Trophoblast cell (in vitro differentiated cells and primary cell): ENCODE measurements around the gene RNF166.

Source experiments
- DNase-seq, 2 donors: peaks; one replicate each; pipeline ENCODE4 v3.0.0-alpha.2; 2016
- H2AFZ ChIP-seq: 2 replicates; pipeline ENCODE4 v1.6.1; 2013; ENCODE audit warnings: low read length, moderate library complexity, mild to moderate bottlenecking; ENCODE audit not compliant: insufficient read depth, poor library complexity
- H2AK5ac ChIP-seq: 2 replicates; pipeline ENCODE4 v1.6.1; 2013; ENCODE audit warnings: mild to moderate bottlenecking, low read length
- H2BK120ac ChIP-seq: 2 replicates; pipeline ENCODE4 v1.6.1; 2013; ENCODE audit warnings: low read length, mild to moderate bottlenecking, moderate library complexity; ENCODE audit not compliant: insufficient read depth, poor library complexity
- H2BK12ac ChIP-seq: 2 replicates; pipeline ENCODE4 v1.6.1; 2013; ENCODE audit warnings: mild to moderate bottlenecking, low read length, moderate library complexity
- H2BK5ac ChIP-seq: 2 replicates; pipeline ENCODE4 v1.6.1; 2013; ENCODE audit warnings: low read length, low read depth, moderate library complexity, mild to moderate bottlenecking; ENCODE audit not compliant: poor library complexity
- H3K14ac ChIP-seq: 2 replicates; pipeline ENCODE4 v1.6.1; 2013; ENCODE audit warnings: mild to moderate bottlenecking, low read length
- H3K18ac ChIP-seq: 2 replicates; pipeline ENCODE4 v1.6.1; 2013; ENCODE audit warnings: mild to moderate bottlenecking, low read length
- H3K23ac ChIP-seq: 2 replicates; pipeline ENCODE4 v1.6.1; 2013; ENCODE audit warnings: low read length
- H3K27ac ChIP-seq: 2 replicates; pipeline ENCODE4 v1.5.1; 2013; ENCODE audit warnings: low read depth, mild to moderate bottlenecking, inconsistent platforms, low read length, moderate library complexity
- H3K27me3 ChIP-seq: 2 replicates; pipeline ENCODE4 v1.6.1; 2013; ENCODE audit warnings: inconsistent platforms, mild to moderate bottlenecking, low read length, moderate library complexity; ENCODE audit not compliant: insufficient read depth
- H3K36me3 ChIP-seq, 2 experiments: 1 replicate in 1 of 2; 2 replicates in 1 of 2; pipeline ENCODE4 v1.6.1; 2013; ENCODE audit warnings: low read length in 2 of 2, mild to moderate bottlenecking in 2 of 2, moderate library complexity in 1 of 2; ENCODE audit not compliant: insufficient read depth in 2 of 2, control insufficient read depth in 1 of 2
- H3K4ac ChIP-seq: 2 replicates; pipeline ENCODE4 v1.6.1; 2013; ENCODE audit warnings: low read depth, mild to moderate bottlenecking, low read length, moderate library complexity
- H3K4me1 ChIP-seq, 2 experiments: 1 replicate in 1 of 2; 2 replicates in 1 of 2; pipeline ENCODE4 v1.6.1; 2013; ENCODE audit warnings: low read length in 2 of 2, mild to moderate bottlenecking in 2 of 2, moderate library complexity in 1 of 2; ENCODE audit not compliant: insufficient read depth in 2 of 2, control insufficient read depth in 1 of 2
- H3K4me2 ChIP-seq: 2 replicates; pipeline ENCODE4 v1.6.1; 2013; ENCODE audit warnings: inconsistent platforms, mild to moderate bottlenecking, low read length, moderate library complexity
- H3K4me3 ChIP-seq: 2 replicates; pipeline ENCODE4 v1.5.1; 2013; ENCODE audit warnings: mild to moderate bottlenecking, low read depth, low read length, inconsistent platforms
- H3K79me1 ChIP-seq: one replicate; pipeline ENCODE4 v1.6.1; 2013; ENCODE audit warnings: low read length
- H3K79me2 ChIP-seq: 2 replicates; pipeline ENCODE4 v1.6.1; 2013; ENCODE audit warnings: low read length, mild to moderate bottlenecking; ENCODE audit not compliant: control insufficient read depth, insufficient read depth, poor library complexity
- H3K9ac ChIP-seq: 2 replicates; pipeline ENCODE4 v1.6.1; 2013; ENCODE audit warnings: mild to moderate bottlenecking, low read length
- H3K9me3 ChIP-seq: 2 replicates; pipeline ENCODE4 v1.6.1; 2013; ENCODE audit warnings: low read depth, mild to moderate bottlenecking, control low read depth, inconsistent platforms, low read length; ENCODE audit not compliant: insufficient read depth
- H4K12ac ChIP-seq: 2 replicates; pipeline ENCODE4 v1.6.1; 2013; ENCODE audit warnings: low read depth, mild to moderate bottlenecking, low read length, moderate library complexity
- H4K8ac ChIP-seq: 2 replicates; pipeline ENCODE4 v1.6.1; 2013; ENCODE audit warnings: low read depth, mild to moderate bottlenecking, low read length, moderate library complexity
- H4K91ac ChIP-seq: one replicate; pipeline ENCODE4 v1.6.1; 2013; ENCODE audit warnings: low read depth, mild to moderate bottlenecking, low read length, moderate library complexity
- WGBS: extraction: QIAGEN DNeasy Blood & Tissue Kit; methylation state at CpG from one replicate; pipeline ENCODE4 v1.1.7; 2013; ENCODE audit warnings: missing lambda C conversion rate; ENCODE audit not compliant: insufficient read length, insufficient coverage; ENCODE audit errors: extremely low coverage; 5-methylcytosine and 5-hydroxymethylcytosine counted together

The RNF166 gene

GRCh38 chr16:88652762-88653063 is 53.5 kb downstream of the RNF166 start:
- H3K14ac ChIP-seq = no peak overlapping the region
- H3K4me2 ChIP-seq = no peak overlapping the region
- H3K18ac ChIP-seq = no peak overlapping the region
- H4K12ac ChIP-seq = no peak overlapping the region
- no peak overlapping the region for H4K8ac ChIP-seq
- DNase-seq = no peak
- no peak overlapping the region for H3K9ac ChIP-seq
- H2BK5ac ChIP-seq = no peak overlapping the region
- no peak overlapping the region for H2BK12ac ChIP-seq
- no peak overlapping the region for H3K4me3 ChIP-seq
- no peak overlapping the region for H2BK120ac ChIP-seq
- H3K36me3 ChIP-seq = peaks cover 67 to 68% of the 10 kb centered on the region in 2 experiments
- H3K4me1 ChIP-seq = peaks cover 15 to 16% of the 10 kb centered on the region in 2 experiments
- peaks cover 10% of the 10 kb centered on the region for H3K79me1 ChIP-seq
- no peaks in the 10 kb centered on the region for H3K27me3 ChIP-seq
- WGBS = no CpG with 5 or more reads among the region's 8 CpGs
- H3K4ac ChIP-seq = no peak overlapping the region
- H3K9me3 ChIP-seq = peaks cover 5% of the 10 kb centered on the region
- no peak overlapping the region for H3K27ac ChIP-seq
- H2AK5ac ChIP-seq = no peak overlapping the region
- peaks cover 11% of the 10 kb centered on the region for H3K79me2 ChIP-seq
- no peak overlapping the region for H2AFZ ChIP-seq
- H4K91ac ChIP-seq = no peak overlapping the region
- no peak overlapping the region for H3K23ac ChIP-seq

GRCh38 chr16:88651989-88652761 is 54.0 kb downstream of the RNF166 start:
- Histone ChIP-seq H3K4me1 (peaks cover 15 to 16% of the 10 kb centered on the region in 2 experiments), H3K4me3 (no peak overlapping the region), H3K4me2 (no peak overlapping the region), H4K12ac (peak overlapping the region; percentile 16), H3K23ac (no peak overlapping the region), H3K18ac (no peak overlapping the region), H2BK120ac (no peak overlapping the region), H3K9me3 (peaks cover 5% of the 10 kb centered on the region), H3K27ac (no peak overlapping the region), H3K27me3 (no peaks in the 10 kb centered on the region), H4K91ac (no peak overlapping the region), H3K4ac (no peak overlapping the region), H3K9ac (no peak overlapping the region), H3K79me2 (peaks cover 11% of the 10 kb centered on the region), H2BK12ac (no peak overlapping the region), H2AK5ac (no peak overlapping the region), H3K14ac (no peak overlapping the region), H3K36me3 (peaks cover 62 to 63% of the 10 kb centered on the region in 2 experiments), H2AFZ (no peak overlapping the region), H2BK5ac (no peak overlapping the region), H3K79me1 (peaks cover 10% of the 10 kb centered on the region), H4K8ac (no peak overlapping the region)
- no peak for DNase-seq
- no CpG with 5 or more reads among the region's 29 CpGs for WGBS

- no CpG with 5 or more reads among the region's 24 CpGs for WGBS
Observed at GRCh38 chr16:88651276-88651988, 54.8 kb downstream of the RNF166 start.

DNA sequence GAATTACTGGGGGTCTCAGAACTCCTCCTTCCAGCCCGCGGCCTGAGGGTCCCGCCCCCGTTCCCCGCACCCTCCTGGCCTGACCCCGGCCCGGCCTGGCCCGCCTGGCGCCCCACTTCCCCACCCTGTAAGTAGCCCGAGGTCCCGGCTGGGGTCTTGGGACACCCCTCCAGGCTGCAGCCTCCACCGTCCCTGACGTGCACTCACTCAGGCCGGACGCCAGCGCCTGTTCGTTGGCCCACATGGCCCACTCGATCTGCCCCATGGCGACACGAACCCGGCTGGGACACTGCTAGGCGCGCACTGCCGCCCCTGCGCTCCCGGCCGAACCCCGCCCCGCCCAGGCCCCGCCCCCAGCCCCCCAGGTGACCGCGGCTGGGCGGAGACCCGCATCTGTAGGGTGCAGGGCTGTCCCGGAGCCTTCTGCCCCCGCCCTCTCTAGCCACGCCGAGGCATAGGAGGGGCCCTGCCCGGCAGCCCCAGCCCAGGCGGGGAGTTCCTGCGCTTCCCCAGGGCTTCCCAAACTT is 55.4 kb downstream of the RNF166 start, which contains the start of gene CYBA:
Gene CYBA (minus strand): TSS at position 305 of the 527 bp plus-strand sequence. CDS start 40 bp downstream, at position 265.
- H3K27me3 ChIP-seq = no peaks in the 10 kb centered on the region
- WGBS = no CpG with 5 or more reads among the region's 41 CpGs
- H2AFZ ChIP-seq = peak within 1 kb of the TSS; percentile 64
- H3K4me1 ChIP-seq = peaks cover 16 to 18% of the 10 kb centered on the region in 2 experiments
- peak within 1 kb of the TSS; percentile 82 for H3K4me2 ChIP-seq
- DNase-seq = peak; percentile 19 to 33
- peak within 1 kb of the TSS; percentile 83 for H3K4ac ChIP-seq
- peak within 1 kb of the TSS; percentile 84 for H4K12ac ChIP-seq
- peaks cover 10% of the 10 kb centered on the region for H3K79me1 ChIP-seq
- H3K9ac ChIP-seq = peak within 1 kb of the TSS; percentile 82
- H3K27ac ChIP-seq = peak within 1 kb of the TSS; percentile 54
- H3K36me3 ChIP-seq = peaks cover 54 to 57% of the 10 kb centered on the region in 2 experiments
- H3K4me3 ChIP-seq = peak within 1 kb of the TSS; percentile 82
- H2BK12ac ChIP-seq = no peak within 1 kb of the TSS
- peak within 1 kb of the TSS; percentile 64 for H2BK5ac ChIP-seq
- H4K8ac ChIP-seq = peak within 1 kb of the TSS; percentile 70
- H3K14ac ChIP-seq = peak within 1 kb of the TSS; percentile 95
- H2BK120ac ChIP-seq = peak within 1 kb of the TSS; percentile 61
- peaks cover 5% of the 10 kb centered on the region for H3K9me3 ChIP-seq
- H2AK5ac ChIP-seq = peak within 1 kb of the TSS; percentile 79
- peak within 1 kb of the TSS; percentile 86 for H4K91ac ChIP-seq
- no peak within 1 kb of the TSS for H3K23ac ChIP-seq
- peak within 1 kb of the TSS; percentile 97 for H3K18ac ChIP-seq
- peaks cover 11% of the 10 kb centered on the region for H3K79me2 ChIP-seq

More at GRCh38 chr16:88651276-88651988, 54.8 kb downstream of the RNF166 start:
- Histone ChIP-seq H2BK120ac (peak overlapping the region; percentile 48), H3K4ac (no peak overlapping the region), H3K27me3 (no peaks in the 10 kb centered on the region), H2AFZ (peak overlapping the region; percentile 28), H2BK12ac (no peak overlapping the region), H2AK5ac (no peak overlapping the region), H4K12ac (peak overlapping the region; percentile 15), H4K91ac (no peak overlapping the region), H2BK5ac (peak overlapping the region; percentile 13), H3K36me3 (peaks cover 55 to 57% of the 10 kb centered on the region in 2 experiments), H3K23ac (no peak overlapping the region), H3K9ac (no peak overlapping the region), H4K8ac (no peak overlapping the region), H3K79me2 (peaks cover 11% of the 10 kb centered on the region), H3K9me3 (peaks cover 5% of the 10 kb centered on the region), H3K27ac (peak overlapping the region; percentile 43), H3K79me1 (peaks cover 10% of the 10 kb centered on the region), H3K4me3 (no peak overlapping the region), H3K4me2 (peak overlapping the region; percentile 82), H3K14ac (peak overlapping the region; percentile 25), H3K4me1 (peaks cover 16 to 18% of the 10 kb centered on the region in 2 experiments), H3K18ac (peak overlapping the region; percentile 18)
- DNase-seq = no peak
